Activated CD4-positive, alpha-beta T cell treated with anti-CD3 and anti-CD28 coated beads, Interleukin-2, amount 50 U/mL, for 16 hours (primary cell): ENCODE results near the gene GIT2.

ENCODE experiments used
- DNase-seq: peaks from one replicate; pipeline ENCODE4 v3.0.0-alpha.2; 2020

Gene GIT2, protein sequence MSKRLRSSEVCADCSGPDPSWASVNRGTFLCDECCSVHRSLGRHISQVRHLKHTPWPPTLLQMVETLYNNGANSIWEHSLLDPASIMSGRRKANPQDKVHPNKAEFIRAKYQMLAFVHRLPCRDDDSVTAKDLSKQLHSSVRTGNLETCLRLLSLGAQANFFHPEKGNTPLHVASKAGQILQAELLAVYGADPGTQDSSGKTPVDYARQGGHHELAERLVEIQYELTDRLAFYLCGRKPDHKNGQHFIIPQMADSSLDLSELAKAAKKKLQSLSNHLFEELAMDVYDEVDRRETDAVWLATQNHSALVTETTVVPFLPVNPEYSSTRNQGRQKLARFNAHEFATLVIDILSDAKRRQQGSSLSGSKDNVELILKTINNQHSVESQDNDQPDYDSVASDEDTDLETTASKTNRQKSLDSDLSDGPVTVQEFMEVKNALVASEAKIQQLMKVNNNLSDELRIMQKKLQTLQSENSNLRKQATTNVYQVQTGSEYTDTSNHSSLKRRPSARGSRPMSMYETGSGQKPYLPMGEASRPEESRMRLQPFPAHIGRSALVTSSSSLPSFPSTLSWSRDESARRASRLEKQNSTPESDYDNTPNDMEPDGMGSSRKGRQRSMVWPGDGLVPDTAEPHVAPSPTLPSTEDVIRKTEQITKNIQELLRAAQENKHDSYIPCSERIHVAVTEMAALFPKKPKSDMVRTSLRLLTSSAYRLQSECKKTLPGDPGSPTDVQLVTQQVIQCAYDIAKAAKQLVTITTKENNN

DNA sequence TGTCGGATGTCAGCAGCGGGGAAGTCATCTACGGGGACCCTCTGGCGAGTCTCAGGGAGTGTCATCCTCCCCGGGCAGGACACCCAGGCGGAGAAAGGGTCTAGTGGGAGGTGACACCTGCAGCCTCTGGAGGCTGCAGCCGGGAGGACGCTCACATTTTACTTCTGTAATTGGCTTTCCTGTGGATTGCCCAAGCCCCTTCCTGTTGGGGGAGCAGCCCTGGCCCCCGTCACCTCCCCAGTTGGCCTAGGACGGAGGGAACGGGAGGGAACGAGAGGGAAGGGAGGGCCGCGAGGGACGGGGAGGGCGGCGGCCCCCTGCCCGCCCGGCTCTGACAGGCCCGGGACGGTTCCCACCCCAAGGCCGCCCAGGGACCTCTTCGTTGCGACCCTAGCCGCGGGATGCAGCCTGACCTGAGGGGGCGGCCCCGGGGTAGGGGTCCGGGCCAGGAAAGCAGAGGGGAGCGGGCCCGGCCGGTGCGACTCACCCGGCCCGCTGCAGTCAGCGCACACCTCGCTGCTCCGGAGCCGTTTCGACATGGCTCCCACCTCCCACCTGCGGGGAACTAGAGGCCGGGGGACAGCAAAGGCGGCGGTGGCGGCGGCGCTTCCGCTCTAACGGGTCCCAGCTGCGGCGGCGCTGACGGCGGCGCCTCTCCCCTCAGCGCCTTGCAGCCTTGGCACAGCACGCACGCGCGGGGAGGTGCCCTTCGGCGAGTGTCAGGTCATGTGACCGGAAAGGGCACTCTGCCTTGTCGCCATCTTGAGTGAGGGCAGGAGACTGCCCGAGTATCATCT is at the start of gene GIT2:
TSS of gene GIT2 (minus strand) at position 683 of the 797 bp plus-strand sequence. CDS start at position 539, 144 bp downstream.
- peak; percentile 97 for DNase-seq

DNA sequence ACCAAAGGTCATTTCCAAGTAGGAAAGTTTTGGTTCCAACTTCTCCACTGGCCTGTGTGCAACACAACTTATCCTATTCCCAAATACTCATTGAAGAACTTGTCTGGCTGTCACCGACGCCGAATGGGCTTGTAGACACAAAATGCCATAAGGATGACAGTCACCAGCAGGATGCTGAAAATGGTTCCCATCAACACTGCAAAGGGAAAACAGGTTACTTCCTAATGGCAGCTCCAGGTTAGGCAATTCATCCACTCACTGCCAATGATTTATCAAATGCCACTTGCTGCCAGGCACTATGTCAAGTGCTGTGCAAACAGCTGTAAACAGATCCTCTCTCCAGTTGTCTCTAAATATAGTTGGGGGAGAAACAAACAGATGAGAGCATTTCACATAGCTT is 46.1 kb upstream of the GIT2 start:
- no peak for DNase-seq

GRCh38 chr12:110039085-110039807 is 43.1 kb upstream of the GIT2 start:
- peak; percentile 53 for DNase-seq

DNA sequence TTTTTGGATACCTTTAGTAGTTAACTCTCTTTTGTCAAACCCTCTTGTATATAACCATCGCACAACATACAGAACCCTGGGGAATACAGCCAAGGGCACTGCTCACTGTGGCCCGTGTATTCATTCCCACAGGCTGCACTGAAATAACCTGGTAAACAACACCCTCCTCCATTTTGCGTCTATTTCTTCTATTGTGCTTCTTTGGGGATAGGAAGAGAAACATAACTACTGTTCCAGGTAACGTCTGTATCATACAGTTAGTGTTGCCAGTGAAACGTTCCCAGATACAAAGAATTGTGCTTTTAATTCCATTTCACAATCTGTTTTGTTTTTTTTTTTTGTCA is 42.5 kb upstream of the GIT2 start:
- no peak for DNase-seq

DNA sequence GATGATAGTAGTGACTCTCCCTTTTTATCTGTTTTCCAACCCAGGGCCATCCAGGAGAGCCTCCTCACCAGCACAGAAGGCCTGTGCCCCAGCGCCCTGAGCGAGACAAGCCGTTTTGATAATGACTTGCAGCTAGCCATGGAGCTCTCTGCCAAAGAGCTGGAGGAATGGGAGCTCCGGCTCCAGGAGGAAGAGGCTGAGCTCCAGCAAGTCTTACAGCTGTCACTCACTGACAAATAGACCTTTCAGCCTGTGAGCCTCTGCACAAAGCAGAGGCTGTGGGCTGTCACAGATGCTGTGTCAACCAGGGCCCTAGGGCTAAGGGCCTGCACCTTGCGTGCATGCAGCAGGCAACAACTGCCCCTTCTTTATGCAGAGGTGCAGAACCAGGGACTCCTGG is 41.1 kb upstream of the GIT2 start:
- DNase-seq, result no peak

GRCh38 chr12:110035534-110036104 is 39.5 kb upstream of the GIT2 start:
- no peak for DNase-seq

GRCh38 chr12:110033888-110034287 is 37.7 kb upstream of the GIT2 start:
- no peak for DNase-seq

DNA sequence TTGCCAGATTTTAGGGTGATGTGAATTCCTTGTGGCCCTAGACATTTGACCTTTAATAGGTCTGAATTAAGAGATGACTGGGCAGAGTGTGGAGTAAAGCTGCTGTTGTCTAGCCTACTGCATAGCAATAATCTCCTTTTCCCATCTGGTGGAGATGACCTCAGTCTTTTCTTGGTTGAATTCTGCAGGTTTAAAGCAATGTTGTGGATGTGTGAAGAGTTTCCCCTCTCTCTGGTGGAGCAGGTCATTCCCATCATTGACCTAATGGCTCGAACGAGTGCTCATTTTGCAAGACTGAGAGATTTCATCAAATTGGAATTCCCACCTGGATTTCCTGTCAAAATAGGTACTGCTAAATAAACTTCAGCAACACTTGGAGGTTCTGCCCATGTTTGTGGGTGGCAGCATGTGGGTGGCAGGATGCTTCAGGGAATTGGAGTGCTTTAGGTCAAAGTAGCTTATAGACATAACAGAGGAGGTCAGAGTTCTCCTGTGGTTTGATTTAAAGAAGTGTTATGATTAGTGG is 33.2 kb upstream of the GIT2 start:
- no peak for DNase-seq

GRCh38 chr12:110028323-110028722 is 32.2 kb upstream of the GIT2 start:
- DNase-seq, result no peak

DNA sequence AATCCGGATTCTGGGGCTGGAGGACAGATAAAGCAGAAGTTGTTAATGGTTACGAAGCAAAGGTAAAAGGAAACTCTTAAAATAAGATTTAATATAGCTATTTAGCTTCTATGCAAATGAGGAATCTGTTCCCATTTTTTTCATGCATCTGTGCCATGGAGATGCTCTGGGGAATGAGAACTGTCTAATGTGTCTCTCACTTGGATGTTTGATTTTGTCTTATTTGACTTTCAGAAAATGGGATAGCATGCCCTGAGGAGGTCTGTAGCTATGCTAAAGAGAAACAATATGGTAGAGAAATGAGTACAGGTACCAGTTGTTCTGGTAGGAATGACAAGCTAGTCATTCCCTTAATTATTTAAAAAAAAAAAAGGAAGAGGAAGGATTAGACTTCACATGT is 27.9 kb upstream of the GIT2 start:
- DNase-seq, result no peak

DNA sequence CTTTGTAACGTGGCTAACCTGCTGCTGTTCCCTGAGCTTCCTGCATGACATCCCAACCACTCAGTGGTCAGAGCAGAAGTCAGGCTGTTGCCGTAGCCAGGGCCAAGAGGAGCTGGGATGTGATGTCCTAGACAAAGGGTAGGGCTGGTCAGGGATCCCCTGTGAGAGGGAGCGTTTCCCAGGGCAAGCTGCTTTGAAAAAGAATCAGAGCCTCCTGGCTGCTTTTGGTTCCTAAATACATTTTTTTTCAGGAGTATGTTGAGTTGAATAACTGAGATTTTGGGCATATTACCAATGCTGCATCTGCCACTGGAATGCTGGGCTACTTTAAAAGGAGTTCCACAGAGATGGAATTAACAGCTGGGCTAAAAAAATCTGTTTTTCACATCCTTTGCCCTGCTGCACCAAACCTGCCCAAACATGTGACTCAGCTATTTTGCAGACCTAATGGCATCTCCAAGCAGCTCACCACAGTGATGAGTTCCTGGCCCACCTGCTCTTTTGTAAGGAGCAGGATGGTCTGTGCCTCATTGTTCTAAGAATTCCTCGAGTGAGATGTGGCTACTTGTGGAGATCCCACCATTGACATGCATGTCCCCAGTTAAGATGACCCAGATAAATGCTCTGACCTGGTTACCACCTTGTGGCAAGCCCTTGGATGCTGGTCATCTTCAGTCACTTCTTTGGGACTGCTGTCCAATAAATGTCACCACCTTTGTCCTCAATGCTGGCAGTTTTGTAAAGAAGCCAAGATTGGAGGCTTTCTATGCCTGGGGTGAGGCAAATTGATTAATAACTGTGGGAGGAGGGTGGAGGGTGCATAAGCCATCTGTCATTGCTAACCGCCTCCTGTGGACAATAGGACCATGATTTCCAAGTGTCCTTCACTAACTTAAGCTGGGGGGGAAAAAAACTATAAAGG is 27.2 kb upstream of the GIT2 start:
- DNase-seq, result no peak

DNA sequence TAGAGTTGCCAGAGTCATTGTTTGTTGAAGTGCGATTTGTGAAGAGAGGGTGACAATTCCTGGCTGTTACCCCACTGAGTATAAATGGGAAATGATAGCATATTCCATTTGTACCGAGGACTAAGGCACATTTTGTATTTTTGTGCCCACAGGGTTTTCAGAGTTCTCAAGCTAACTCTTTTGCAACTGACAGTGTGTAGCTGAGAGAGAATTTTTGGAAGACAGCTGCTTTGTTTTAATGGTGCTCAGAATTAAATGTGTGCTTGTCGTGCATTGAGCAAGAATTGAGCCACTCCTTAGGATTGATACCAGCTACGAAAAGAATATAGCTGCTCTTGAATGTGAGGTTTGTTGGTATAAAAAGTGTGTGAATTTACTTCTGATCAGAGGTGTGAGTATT is 24.8 kb upstream of the GIT2 start:
- DNase-seq, result no peak

DNA sequence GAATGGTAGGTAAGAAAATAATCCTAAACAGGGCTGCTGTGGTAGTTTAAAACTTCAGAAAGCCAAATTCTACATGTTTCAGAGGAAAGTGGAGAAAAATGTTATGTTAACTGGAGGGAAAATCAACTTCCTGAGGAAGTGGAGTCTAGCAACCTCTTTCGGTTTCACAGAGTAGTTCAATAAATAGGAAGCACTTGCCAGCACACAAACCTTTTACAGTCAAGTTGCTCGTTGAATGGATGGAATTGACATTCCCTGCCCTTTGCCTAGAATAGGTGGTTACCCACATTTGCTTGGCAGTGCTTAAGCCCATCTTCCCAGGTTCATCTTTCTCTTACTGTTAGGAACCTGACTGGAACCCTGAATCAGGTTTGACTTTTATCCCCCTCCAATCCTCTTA is 19.0 kb upstream of the GIT2 start:
- DNase-seq, result no peak

GRCh38 chr12:110012659-110013058 is 16.5 kb upstream of the GIT2 start:
- DNase-seq, result no peak

DNA sequence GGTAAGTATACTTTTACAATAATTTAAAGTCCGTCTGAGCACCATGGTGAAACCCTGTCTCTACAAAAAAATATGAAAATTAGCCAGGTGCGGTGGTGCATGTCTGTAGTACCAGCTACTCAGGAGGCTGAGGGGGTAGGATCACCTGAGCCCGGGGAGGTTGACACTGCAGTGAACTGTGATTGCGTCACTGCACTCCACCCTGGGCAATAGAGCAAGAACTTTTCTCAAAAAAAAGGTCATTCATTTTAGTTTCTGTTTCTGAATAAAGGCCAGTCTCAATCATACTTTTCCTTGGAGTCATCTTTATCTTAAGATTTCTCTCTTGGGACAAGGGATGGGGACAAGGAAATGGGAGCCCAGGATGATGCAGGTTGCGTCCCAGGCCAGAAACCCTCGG is 16.0 kb upstream of the GIT2 start:
- DNase-seq, result no peak

- no peak for DNase-seq
Measured at GRCh38 chr12:110010853-110011723, 14.9 kb upstream of the GIT2 start.

- peak; percentile 77 for DNase-seq
Measured at GRCh38 chr12:110008681-110009398, 12.7 kb upstream of the GIT2 start.

GRCh38 chr12:110007881-110008280 is 11.7 kb upstream of the GIT2 start:
- no peak for DNase-seq

GRCh38 chr12:110006115-110006514 is 9.9 kb upstream of the GIT2 start:
- no peak for DNase-seq
